ENCODE results near the gene ZNF629.

DNA sequence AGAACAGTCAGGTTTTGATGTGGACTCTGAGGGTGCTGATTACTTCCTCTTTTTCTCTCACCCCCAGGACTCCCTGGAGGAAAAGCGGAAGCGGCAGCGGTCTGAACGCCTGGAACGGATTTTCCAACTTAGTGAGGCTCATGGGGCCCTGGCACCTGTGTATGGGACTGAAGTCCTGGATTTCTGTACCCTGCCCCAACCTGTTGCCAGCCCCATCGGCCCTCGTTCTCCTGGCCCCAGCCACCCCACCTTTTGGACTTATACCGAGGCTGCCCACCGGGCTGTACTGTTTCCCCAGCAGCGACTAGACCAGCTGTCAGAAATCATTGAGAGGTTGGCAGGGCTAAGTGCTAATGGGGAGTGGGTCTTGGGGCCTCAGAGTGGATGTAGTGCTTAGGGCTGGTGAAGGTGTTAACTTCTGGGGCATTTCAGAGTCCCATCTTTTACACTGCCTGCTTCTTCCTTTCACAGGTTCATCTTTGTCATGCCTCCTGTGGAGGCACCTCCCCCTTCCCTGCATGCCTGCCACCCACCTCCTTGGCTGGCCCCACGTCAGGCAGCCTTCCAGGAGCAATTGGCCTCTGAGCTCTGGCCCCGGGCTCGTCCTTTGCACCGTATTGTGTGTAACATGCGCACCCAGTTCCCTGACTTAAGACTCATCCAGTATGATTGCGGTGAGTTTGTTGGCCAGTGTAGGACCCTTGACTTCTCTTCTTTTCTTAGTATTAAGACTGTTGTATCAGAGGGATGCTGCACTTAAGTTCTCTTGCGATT is 57.9 kb downstream of the ZNF629 start:
- TF ChIP-seq POLR2AphosphoS5 (IDR thresholded peaks at IDR 0.05) (no peak), EP300 (conservative IDR thresholded peaks at IDR 0.05; ENCODE audit: poor library complexity, severe bottlenecking) (no peak), REST (IDR thresholded peaks at IDR 0.05; ENCODE audit: borderline replicate concordance) (no peak), MXI1 (conservative IDR thresholded peaks at IDR 0.05; ENCODE audit: poor library complexity, severe bottlenecking) (no peak), EZH2 (IDR thresholded peaks at IDR 0.05; ENCODE audit: borderline replicate concordance, insufficient read depth, low read length, poor library complexity, severe bottlenecking) (no peak), RAD21 (conservative IDR thresholded peaks at IDR 0.05) (no peak), TAF1 (IDR thresholded peaks at IDR 0.05; ENCODE audit: low read depth) (no peak)
- TF ChIP-seq, protein P1, sequence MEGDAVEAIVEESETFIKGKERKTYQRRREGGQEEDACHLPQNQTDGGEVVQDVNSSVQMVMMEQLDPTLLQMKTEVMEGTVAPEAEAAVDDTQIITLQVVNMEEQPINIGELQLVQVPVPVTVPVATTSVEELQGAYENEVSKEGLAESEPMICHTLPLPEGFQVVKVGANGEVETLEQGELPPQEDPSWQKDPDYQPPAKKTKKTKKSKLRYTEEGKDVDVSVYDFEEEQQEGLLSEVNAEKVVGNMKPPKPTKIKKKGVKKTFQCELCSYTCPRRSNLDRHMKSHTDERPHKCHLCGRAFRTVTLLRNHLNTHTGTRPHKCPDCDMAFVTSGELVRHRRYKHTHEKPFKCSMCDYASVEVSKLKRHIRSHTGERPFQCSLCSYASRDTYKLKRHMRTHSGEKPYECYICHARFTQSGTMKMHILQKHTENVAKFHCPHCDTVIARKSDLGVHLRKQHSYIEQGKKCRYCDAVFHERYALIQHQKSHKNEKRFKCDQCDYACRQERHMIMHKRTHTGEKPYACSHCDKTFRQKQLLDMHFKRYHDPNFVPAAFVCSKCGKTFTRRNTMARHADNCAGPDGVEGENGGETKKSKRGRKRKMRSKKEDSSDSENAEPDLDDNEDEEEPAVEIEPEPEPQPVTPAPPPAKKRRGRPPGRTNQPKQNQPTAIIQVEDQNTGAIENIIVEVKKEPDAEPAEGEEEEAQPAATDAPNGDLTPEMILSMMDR (IDR thresholded peaks at IDR 0.05; ENCODE audit: poor library complexity, severe bottlenecking), result no peak
